Karpas-422 (cell line): ENCODE results near the gene P2RY12. TPM values are rescaled to one million over a fixed set of nuclear protein-coding genes. Genes with fewer than 3 reads are reported as not detected.

Experiments
- DNase-seq: peaks from one replicate; pipeline ENCODE4 v3.0.0-alpha.2; 2015
- H2AFZ ChIP-seq: fragments of 200-600 bp; sonication (generic); 2 replicates; pipeline ENCODE4 v1.6.1; 2014; ENCODE audit warnings: antibody characterized with exemption, low read length, mixed read lengths
- H3K27ac ChIP-seq: fragments of 200-600 bp; sonication (generic); 2 replicates; pipeline ENCODE4 v1.5.1; 2014; ENCODE audit warnings: mild to moderate bottlenecking, low read length, moderate library complexity
- H3K27me3 ChIP-seq: fragments of 200-600 bp; sonication (generic); 2 replicates; pipeline ENCODE4 v1.6.1; 2014; ENCODE audit warnings: low read length, mixed read lengths
- H3K36me3 ChIP-seq: fragments of 200-600 bp; sonication (generic); 2 replicates; pipeline ENCODE4 v1.6.1; 2014; ENCODE audit warnings: low read length, mixed read lengths; ENCODE audit not compliant: insufficient read depth
- H3K4me1 ChIP-seq: fragments of 200-600 bp; sonication (generic); 2 replicates; pipeline ENCODE4 v1.6.1; 2014; ENCODE audit warnings: mild to moderate bottlenecking, low read length, mixed read lengths
- H3K4me2 ChIP-seq: fragments of 200-600 bp; sonication (generic); 2 replicates; pipeline ENCODE4 v1.6.1; 2014; ENCODE audit warnings: low read length, low read depth, mild to moderate bottlenecking; ENCODE audit not compliant: poor library complexity, severe bottlenecking
- H3K4me3 ChIP-seq: fragments of 200-600 bp; sonication (generic); 2 replicates; pipeline ENCODE4 v1.5.1; 2014; ENCODE audit warnings: mild to moderate bottlenecking, antibody characterized with exemption, low read length, mixed read lengths
- H3K79me2 ChIP-seq: fragments of 200-600 bp; sonication (generic); 2 replicates; pipeline ENCODE4 v1.6.1; 2014; ENCODE audit warnings: mild to moderate bottlenecking, low read length, mixed read lengths
- H3K9ac ChIP-seq: fragments of 200-600 bp; sonication (generic); 2 replicates; pipeline ENCODE4 v1.6.0; 2014; ENCODE audit warnings: low read length
- H3K9me2 ChIP-seq: fragments of 200-600 bp; sonication (generic), shearing (Covaris generic); replicated peaks from 2 replicates; pipeline ENCODE4 v1.6.0; 2014; ENCODE audit warnings: mild to moderate bottlenecking, low read length, moderate library complexity; ENCODE audit not compliant: insufficient read depth
- H3K9me3 ChIP-seq: fragments of 300-700, 200-600 bp; sonication (generic); 2 replicates; pipeline ENCODE4 v1.6.1; 2014; ENCODE audit warnings: low read length, mixed read lengths
- H4K20me1 ChIP-seq: fragments of 200-600 bp; sonication (generic); 2 replicates; pipeline ENCODE4 v1.6.1; 2014; ENCODE audit warnings: mild to moderate bottlenecking, antibody characterized with exemption, low read length, low read depth; ENCODE audit not compliant: insufficient read depth
- total RNA-seq: library from RNA; depleted of rRNA; stranded (reverse); fragments of >200 nt; shearing (Covaris generic); gene quantifications from 2 replicates; pipeline ENCODE4 v1.2.3, GENCODE V29; 2014; ENCODE audit warnings: low replicate concordance

P2RY12 gene
- total RNA-seq, 1 experiment from 2014 or later: not detected

DNA sequence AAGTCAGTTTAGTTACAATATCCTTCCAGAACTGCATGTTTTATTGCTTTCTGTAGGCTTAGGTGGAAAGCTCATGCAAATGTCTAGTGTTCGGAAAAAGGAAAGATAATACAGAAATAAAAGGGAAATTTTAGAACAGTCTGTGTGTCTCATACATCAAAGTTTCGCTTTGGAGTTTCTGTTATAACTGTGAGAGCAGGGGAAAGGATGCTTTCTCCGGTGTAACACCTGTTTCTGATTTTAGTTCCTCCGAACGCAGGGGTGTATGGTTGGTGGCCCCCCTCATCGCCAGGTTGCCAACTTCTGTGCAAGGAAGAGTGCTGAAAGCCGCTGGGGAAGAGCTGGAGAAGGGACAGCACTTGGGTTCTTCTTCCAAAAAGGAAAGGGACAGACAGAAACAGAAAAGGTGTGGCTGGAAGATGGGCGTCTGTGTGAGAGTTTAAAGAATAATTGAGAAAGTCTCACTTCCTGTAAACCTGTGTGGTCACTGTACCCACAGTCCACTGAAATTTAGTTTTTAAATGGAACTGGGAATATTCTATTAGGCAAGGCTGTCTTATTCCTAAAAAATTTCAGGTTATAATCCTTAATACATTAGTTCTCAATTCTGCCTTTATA is 6.7 kb downstream of the P2RY12 start:
- Histone ChIP-seq H3K9me3 (no peaks in the 10 kb centered on the region), H3K27me3 (no peaks in the 10 kb centered on the region), H3K4me1 (peaks cover 66% of the 10 kb centered on the region), H3K9ac (peak overlapping the region; percentile 57), H3K4me2 (peak overlapping the region; percentile 77), H3K4me3 (peak overlapping the region; percentile 63), H3K27ac (no peak overlapping the region), H3K9me2 (no peaks in the 10 kb centered on the region), H2AFZ (peak overlapping the region; percentile 89), H3K36me3 (no peaks in the 10 kb centered on the region), H4K20me1 (no peaks in the 10 kb centered on the region), H3K79me2 (no peaks in the 10 kb centered on the region)
- DNase-seq: no peak

- H3K79me2 ChIP-seq: no peaks in the 10 kb centered on the region
- H3K4me1 ChIP-seq: peaks cover 10% of the 10 kb centered on the region
- H3K27ac ChIP-seq: no peak overlapping the region
- no peaks in the 10 kb centered on the region for H3K36me3 ChIP-seq
- H3K4me2 ChIP-seq: no peak overlapping the region
- no peaks in the 10 kb centered on the region for H3K9me2 ChIP-seq
- no peaks in the 10 kb centered on the region for H3K27me3 ChIP-seq
- no peak overlapping the region for H3K9ac ChIP-seq
- no peaks in the 10 kb centered on the region for H3K9me3 ChIP-seq
- DNase-seq: no peak
- H3K4me3 ChIP-seq: no peak overlapping the region
- H4K20me1 ChIP-seq: no peaks in the 10 kb centered on the region
- no peak overlapping the region for H2AFZ ChIP-seq
Measured at GRCh38 chr3:151372063-151372820, 12.3 kb downstream of the P2RY12 start.

DNA sequence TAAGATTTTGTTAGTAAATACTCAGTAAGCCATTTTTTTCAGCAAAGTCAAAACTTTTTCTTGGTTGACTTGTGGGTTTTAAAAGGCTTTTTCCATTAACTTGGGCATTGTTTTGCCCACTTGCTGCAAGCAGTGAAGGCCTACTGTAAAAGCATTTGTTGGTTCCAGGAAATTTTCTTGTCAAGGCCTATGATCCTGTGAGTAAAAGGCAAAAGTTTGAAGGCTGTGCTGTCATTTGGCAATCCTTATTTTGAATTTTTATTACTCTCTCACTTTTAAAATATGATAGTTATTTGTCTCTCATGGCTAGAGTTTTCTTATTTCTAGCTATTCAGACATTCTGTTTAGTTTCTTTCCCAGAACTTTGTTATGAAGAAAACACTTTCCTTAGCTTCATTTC is 13.0 kb downstream of the P2RY12 start:
- H3K4me3 ChIP-seq: no peak overlapping the region
- no peaks in the 10 kb centered on the region for H3K9me3 ChIP-seq
- H3K9ac ChIP-seq: no peak overlapping the region
- no peaks in the 10 kb centered on the region for H3K36me3 ChIP-seq
- peaks cover 8% of the 10 kb centered on the region for H3K4me1 ChIP-seq
- H2AFZ ChIP-seq: no peak overlapping the region
- H3K27me3 ChIP-seq: no peaks in the 10 kb centered on the region
- no peak overlapping the region for H3K27ac ChIP-seq
- H3K4me2 ChIP-seq: no peak overlapping the region
- no peaks in the 10 kb centered on the region for H3K9me2 ChIP-seq
- DNase-seq: no peak
- no peaks in the 10 kb centered on the region for H3K79me2 ChIP-seq
- no peaks in the 10 kb centered on the region for H4K20me1 ChIP-seq

DNA sequence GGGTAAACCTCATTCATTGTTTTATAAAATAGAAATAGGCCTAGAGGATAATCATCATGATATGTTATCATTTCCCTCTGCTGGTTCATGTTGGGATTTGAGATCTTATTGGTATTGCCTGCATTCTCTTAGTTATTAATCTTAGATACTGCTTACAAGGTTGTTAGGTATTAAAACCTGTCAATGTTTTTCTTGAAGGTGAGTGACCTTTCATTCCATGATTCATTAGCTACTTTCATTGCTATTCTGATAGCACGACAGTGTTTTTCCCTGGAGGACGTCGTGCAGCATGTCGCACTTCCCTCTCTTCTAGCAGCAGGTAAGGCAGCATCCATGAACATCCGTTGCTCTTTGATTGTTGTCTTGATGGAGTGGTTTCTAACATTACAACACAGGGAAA is 17.1 kb downstream of the P2RY12 start:
- Histone ChIP-seq H3K4me1 (no peaks in the 10 kb centered on the region), H3K36me3 (no peaks in the 10 kb centered on the region), H3K27ac (no peak overlapping the region), H3K9me3 (no peaks in the 10 kb centered on the region), H3K79me2 (no peaks in the 10 kb centered on the region), H4K20me1 (no peaks in the 10 kb centered on the region), H2AFZ (no peak overlapping the region), H3K9ac (no peak overlapping the region), H3K4me2 (no peak overlapping the region), H3K4me3 (no peak overlapping the region), H3K9me2 (no peaks in the 10 kb centered on the region), H3K27me3 (no peaks in the 10 kb centered on the region)
- no peak for DNase-seq

GRCh38 chr3:151366993-151367392 is 17.6 kb downstream of the P2RY12 start:
- Histone ChIP-seq H3K9me3 (no peaks in the 10 kb centered on the region), H3K4me2 (no peak overlapping the region), H3K36me3 (no peaks in the 10 kb centered on the region), H3K79me2 (no peaks in the 10 kb centered on the region), H3K27ac (no peak overlapping the region), H3K9ac (no peak overlapping the region), H3K9me2 (no peaks in the 10 kb centered on the region), H3K4me3 (no peak overlapping the region), H2AFZ (no peak overlapping the region), H3K4me1 (no peaks in the 10 kb centered on the region), H3K27me3 (no peaks in the 10 kb centered on the region), H4K20me1 (no peaks in the 10 kb centered on the region)
- no peak for DNase-seq

DNA sequence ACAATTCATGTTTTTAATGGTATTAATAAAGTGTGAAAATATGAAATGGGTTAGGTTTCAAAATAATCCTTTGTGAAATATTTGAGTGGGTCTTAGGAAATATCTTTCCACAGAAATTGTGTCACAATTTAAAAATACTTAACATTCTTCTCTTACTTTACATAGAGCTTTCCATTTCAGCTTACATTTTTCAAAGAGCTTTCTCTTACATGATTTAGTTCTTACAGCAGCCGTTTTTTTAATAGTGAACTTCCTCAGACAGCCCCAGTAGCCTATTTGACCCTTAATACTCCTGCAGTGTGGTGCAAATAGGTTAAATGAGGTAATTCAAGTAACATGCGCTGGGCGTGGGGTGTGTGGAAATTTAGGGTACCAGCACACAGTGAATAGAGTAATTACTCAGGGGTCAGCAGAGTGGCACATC is 21.8 kb downstream of the P2RY12 start:
- no peaks in the 10 kb centered on the region for H3K36me3 ChIP-seq
- no peak for DNase-seq
- H3K9ac ChIP-seq: no peak overlapping the region
- no peak overlapping the region for H3K27ac ChIP-seq
- no peaks in the 10 kb centered on the region for H3K79me2 ChIP-seq
- H3K27me3 ChIP-seq: no peaks in the 10 kb centered on the region
- no peaks in the 10 kb centered on the region for H4K20me1 ChIP-seq
- no peaks in the 10 kb centered on the region for H3K9me2 ChIP-seq
- H3K9me3 ChIP-seq: no peaks in the 10 kb centered on the region
- H3K4me1 ChIP-seq: no peaks in the 10 kb centered on the region
- H3K4me2 ChIP-seq: no peak overlapping the region
- H3K4me3 ChIP-seq: no peak overlapping the region
- H2AFZ ChIP-seq: no peak overlapping the region

DNA sequence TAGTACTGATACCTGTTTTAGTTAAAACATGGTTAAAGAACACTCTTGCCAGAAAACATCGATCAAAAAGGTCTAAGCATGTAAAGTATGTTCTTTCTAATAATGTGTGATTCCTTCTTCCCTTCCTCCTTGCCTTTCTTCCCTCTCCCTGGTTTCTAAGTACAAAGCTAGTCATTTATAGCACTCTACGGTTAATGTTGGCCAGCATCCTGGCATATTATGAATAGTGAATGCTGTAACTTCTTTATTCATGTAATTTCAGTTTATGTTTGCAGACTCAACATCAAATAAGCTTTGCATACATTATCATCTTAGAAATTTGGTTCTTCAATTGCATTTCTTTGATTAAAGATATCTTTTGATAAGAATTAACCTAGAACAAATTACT is 27.1 kb downstream of the P2RY12 start:
- Histone ChIP-seq H3K4me1 (0 out of 2 replicates have a peak, but pooled peaks cover 3% of the 10 kb centered on the region), H2AFZ (no peak overlapping the region), H3K9me3 (no peaks in the 10 kb centered on the region), H3K27me3 (no peaks in the 10 kb centered on the region), H3K79me2 (no peaks in the 10 kb centered on the region), H3K36me3 (no peaks in the 10 kb centered on the region), H3K9ac (no peak overlapping the region), H3K4me2 (no peak overlapping the region), H3K27ac (no peak overlapping the region), H3K4me3 (no peak overlapping the region), H3K9me2 (no peaks in the 10 kb centered on the region), H4K20me1 (no peaks in the 10 kb centered on the region)
- no peak for DNase-seq

DNA sequence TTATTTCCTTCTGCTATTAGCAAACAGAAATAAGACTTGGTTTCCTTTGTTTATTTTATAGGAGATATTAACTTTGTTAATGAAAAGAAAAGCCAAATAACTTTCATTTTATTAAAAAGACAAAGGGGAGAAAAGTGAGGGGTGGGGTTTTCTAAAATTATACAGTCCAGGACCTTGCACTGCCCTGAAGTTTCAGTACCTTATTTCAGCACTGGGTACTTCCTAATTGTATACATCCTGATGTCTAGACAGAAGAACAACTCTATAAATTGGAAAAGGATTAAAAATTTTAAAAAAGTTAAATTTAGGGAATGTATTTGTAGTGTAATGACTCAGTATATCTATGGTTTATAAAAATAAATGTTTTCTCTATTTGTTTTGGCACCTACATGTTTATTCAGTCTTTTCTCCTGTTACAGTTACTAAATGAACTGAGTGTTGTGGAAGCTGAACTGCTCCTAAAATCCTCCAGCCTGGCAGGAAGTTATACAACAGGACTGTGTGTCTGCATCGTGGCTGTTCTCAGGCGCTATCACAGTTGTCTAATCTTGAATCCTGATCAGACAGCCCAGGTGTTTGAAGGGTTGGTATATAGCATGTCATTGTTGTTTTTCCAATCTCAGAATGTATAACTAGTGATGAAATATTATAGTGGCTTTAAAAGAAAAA is 27.6 kb downstream of the P2RY12 start:
- H3K36me3 ChIP-seq: no peaks in the 10 kb centered on the region
- no peaks in the 10 kb centered on the region for H3K79me2 ChIP-seq
- no peak overlapping the region for H2AFZ ChIP-seq
- H3K4me2 ChIP-seq: no peak overlapping the region
- DNase-seq: no peak
- H3K4me1 ChIP-seq: 0 out of 2 replicates have a peak, but pooled peaks cover 3% of the 10 kb centered on the region
- H3K9me2 ChIP-seq: no peaks in the 10 kb centered on the region
- H4K20me1 ChIP-seq: no peaks in the 10 kb centered on the region
- no peak overlapping the region for H3K9ac ChIP-seq
- no peak overlapping the region for H3K27ac ChIP-seq
- H3K4me3 ChIP-seq: no peak overlapping the region
- H3K9me3 ChIP-seq: no peaks in the 10 kb centered on the region
- H3K27me3 ChIP-seq: no peaks in the 10 kb centered on the region
